ENCODE measurements around the gene KLRF1. TPM values are rescaled to one million over a fixed set of nuclear protein-coding genes. Genes with fewer than 3 reads are reported as not detected.
A peak's percentile ranks its signal among the peaks of the same experiment; 100 is the strongest.

KLRF1 gene
- total and polyA plus RNA-seq, 7 donors, result 0.35 to 2.2 (median 1.6) TPM; not detected in 3

- H3K36me3 ChIP-seq, result no peaks in the 10 kb centered on the region
- intact Hi-C loops (cut with DNase I), result no loop called here
- TF ChIP-seq EP300 (IDR thresholded peaks at IDR 0.05) (no peak), POLR2A (IDR thresholded peaks at IDR 0.05) (no peak), POLR2AphosphoS5 (IDR thresholded peaks at IDR 0.05) (no peak)
- TF ChIP-seq, protein P1, sequence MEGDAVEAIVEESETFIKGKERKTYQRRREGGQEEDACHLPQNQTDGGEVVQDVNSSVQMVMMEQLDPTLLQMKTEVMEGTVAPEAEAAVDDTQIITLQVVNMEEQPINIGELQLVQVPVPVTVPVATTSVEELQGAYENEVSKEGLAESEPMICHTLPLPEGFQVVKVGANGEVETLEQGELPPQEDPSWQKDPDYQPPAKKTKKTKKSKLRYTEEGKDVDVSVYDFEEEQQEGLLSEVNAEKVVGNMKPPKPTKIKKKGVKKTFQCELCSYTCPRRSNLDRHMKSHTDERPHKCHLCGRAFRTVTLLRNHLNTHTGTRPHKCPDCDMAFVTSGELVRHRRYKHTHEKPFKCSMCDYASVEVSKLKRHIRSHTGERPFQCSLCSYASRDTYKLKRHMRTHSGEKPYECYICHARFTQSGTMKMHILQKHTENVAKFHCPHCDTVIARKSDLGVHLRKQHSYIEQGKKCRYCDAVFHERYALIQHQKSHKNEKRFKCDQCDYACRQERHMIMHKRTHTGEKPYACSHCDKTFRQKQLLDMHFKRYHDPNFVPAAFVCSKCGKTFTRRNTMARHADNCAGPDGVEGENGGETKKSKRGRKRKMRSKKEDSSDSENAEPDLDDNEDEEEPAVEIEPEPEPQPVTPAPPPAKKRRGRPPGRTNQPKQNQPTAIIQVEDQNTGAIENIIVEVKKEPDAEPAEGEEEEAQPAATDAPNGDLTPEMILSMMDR (IDR thresholded peaks at IDR 0.05), result no peak
- 34 to 49% methylated on average over 4 of the region's 4 CpGs for WGBS, 2 donors
- peak overlapping the region; percentile 13 to 48 (median 40) for H3K4me3 ChIP-seq
- peak overlapping the region; percentile 67 to 77 (median 71) for H3K27ac ChIP-seq
- DNase-seq, result no peak
- H3K27me3 ChIP-seq, result no peaks in the 10 kb centered on the region
- no peaks in the 10 kb centered on the region for H3K9me3 ChIP-seq
- H3K4me1 ChIP-seq, result no peaks in the 10 kb centered on the region
Measured at GRCh38 chr12:9868951-9869306, 41.6 kb downstream of the KLRF1 start.

DNA sequence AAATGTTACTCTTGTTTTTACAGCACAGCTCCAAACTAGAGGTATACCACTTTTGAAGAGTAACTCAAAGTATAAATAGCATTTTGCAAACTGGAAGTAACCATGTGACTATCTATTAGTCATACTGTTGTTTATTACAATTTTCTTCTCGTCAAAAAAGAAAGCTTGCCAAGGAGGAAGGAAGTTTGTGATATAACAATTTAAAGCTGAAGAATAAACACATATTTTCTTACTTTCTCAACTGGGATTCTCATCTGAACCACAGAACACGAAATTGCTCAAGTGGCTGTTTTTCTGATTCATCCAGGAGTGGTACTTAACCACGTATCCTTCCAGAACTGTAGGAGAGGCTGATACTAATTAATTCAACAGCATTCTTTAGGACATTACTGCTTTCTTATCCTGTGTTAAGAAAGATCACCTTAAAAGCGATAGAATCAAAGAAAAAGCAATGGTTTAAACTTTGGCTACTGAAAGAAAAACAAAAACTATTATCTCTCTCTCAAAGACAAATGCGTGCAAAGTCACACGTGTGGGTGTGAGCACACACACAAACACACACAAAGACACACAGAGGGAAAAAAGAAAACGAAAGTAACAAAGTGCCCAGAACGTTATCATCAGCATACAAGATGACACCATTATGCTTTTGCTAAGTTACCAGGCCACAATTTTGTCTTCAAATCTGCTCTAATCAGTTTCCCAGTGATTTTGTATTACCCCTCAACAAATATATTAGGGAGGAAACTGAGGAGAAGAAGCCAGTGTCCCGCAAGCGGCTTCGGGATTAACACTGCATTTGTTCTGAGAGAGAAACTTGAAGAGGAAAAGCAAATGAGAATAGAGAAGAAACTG lies 42.3 kb downstream of the KLRF1 start, which contains the start of gene CLEC2B:
TSS of gene CLEC2B (minus strand) at position 48 of the 855 bp plus-strand sequence.
- peak in 1 of 4 donors; percentile 10 for TF ChIP-seq EP300 (IDR thresholded peaks at IDR 0.05)
- no peak for TF ChIP-seq POLR2A (IDR thresholded peaks at IDR 0.05)
- TF ChIP-seq POLR2AphosphoS5 (IDR thresholded peaks at IDR 0.05), result peak; percentile 42 to 82 (median 54)
- TF ChIP-seq, protein P1 (IDR thresholded peaks at IDR 0.05), result no peak
- H3K27ac ChIP-seq, result peak within 1 kb of the TSS; percentile 67 to 77 (median 71)
- no peaks in the 10 kb centered on the region for H3K36me3 ChIP-seq
- no peak for DNase-seq
- H3K9me3 ChIP-seq, result no peaks in the 10 kb centered on the region
- H3K4me3 ChIP-seq, result peak within 1 kb of the TSS; percentile 13 to 48 (median 40)
- 5 to 6% methylated on average over 11 of the region's 11 CpGs for WGBS, 2 donors
- H3K4me1 ChIP-seq, result no peaks in the 10 kb centered on the region
- no peaks in the 10 kb centered on the region for H3K27me3 ChIP-seq
- intact Hi-C loops (cut with DNase I), result no loop called here

GRCh38 chr12:9870286-9870866 lies 43.1 kb downstream of the KLRF1 start:
- Histone ChIP-seq H3K9me3 (no peaks in the 10 kb centered on the region), H3K4me3 (peak overlapping the region; percentile 13 to 48 (median 40)), H3K27me3 (no peaks in the 10 kb centered on the region), H3K36me3 (no peaks in the 10 kb centered on the region), H3K4me1 (no peaks in the 10 kb centered on the region), H3K27ac (peak overlapping the region; percentile 67 to 77 (median 71))
- DNase-seq, result no peak
- WGBS, 2 donors, result 61 to 78% methylated on average over 2 of the region's 2 CpGs
- TF ChIP-seq POLR2AphosphoS5 (IDR thresholded peaks at IDR 0.05) (no peak), EP300 (IDR thresholded peaks at IDR 0.05) (no peak)
- TF ChIP-seq, protein P1 (IDR thresholded peaks at IDR 0.05), result no peak
- intact Hi-C loops (cut with DNase I), result no loop called here

DNA sequence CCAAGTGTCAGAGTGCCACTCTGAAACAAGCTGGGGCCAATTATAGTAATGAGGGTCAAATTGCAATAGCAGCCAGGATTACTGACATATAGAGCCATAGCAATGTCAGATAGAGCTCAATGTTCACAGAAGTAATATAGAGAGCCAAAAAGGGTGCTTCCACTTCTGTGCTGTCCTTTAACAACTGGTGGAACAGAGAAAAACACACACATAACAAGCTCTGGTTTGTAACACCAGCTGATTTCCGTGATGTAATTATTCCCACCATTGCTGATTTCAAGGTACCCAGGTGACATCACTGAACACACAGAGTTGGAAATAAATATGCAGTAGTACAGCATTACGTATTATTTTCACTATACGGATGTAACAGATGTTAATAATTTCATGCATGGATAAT lies 44.9 kb downstream of the KLRF1 start:
- no peak overlapping the region for H3K27ac ChIP-seq

More for the DNA sequence above, 44.9 kb downstream of the KLRF1 start:
- H3K27me3 ChIP-seq, result no peaks in the 10 kb centered on the region
- H3K4me3 ChIP-seq, result no peak overlapping the region
- intact Hi-C loops (cut with DNase I), result no loop called here
- no peaks in the 10 kb centered on the region for H3K36me3 ChIP-seq
- DNase-seq, result no peak
- WGBS, 2 donors, result 83 to 95% methylated on average over 3 of the region's 3 CpGs
- TF ChIP-seq POLR2AphosphoS5 (IDR thresholded peaks at IDR 0.05), result no peak
- TF ChIP-seq, protein P1 (IDR thresholded peaks at IDR 0.05), result no peak
- no peak for TF ChIP-seq POLR2A (IDR thresholded peaks at IDR 0.05)
- no peak for TF ChIP-seq EP300 (IDR thresholded peaks at IDR 0.05)
- H3K9me3 ChIP-seq, result no peaks in the 10 kb centered on the region
- no peaks in the 10 kb centered on the region for H3K4me1 ChIP-seq

Data from sigmoid colon (tissue), 7 donors.